ENCODE results near the gene ANKRD63. TPM values are rescaled to one million over a fixed set of nuclear protein-coding genes. Genes with fewer than 3 reads are reported as not detected.

Gene ANKRD63
- total and polyA plus RNA-seq, 2 of the 8 experiments (the other 6 are each of a cell fraction or from before 2014, with no cell fraction given): 0.18 to 0.26 TPM

DNA sequence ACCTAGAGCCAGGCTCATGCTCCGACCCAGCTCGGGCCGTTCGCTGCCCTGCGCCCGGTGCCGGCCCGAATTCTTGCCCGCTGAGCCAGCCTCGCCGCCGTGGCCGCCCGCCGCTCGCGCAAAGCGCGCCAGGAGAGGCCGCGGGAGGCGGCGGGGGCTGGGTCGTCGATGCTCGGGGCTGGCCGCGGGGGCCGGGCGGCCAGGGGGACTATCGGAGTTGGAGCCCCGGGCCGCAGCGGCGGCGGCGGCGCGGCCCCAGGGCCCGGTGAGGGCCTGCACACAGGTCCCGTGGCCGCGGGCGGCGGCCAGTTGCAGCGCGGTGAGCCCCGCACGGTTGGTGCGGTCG is 1.1 kb downstream of the ANKRD63 start (continued):
- TF ChIP-seq, protein P1, sequence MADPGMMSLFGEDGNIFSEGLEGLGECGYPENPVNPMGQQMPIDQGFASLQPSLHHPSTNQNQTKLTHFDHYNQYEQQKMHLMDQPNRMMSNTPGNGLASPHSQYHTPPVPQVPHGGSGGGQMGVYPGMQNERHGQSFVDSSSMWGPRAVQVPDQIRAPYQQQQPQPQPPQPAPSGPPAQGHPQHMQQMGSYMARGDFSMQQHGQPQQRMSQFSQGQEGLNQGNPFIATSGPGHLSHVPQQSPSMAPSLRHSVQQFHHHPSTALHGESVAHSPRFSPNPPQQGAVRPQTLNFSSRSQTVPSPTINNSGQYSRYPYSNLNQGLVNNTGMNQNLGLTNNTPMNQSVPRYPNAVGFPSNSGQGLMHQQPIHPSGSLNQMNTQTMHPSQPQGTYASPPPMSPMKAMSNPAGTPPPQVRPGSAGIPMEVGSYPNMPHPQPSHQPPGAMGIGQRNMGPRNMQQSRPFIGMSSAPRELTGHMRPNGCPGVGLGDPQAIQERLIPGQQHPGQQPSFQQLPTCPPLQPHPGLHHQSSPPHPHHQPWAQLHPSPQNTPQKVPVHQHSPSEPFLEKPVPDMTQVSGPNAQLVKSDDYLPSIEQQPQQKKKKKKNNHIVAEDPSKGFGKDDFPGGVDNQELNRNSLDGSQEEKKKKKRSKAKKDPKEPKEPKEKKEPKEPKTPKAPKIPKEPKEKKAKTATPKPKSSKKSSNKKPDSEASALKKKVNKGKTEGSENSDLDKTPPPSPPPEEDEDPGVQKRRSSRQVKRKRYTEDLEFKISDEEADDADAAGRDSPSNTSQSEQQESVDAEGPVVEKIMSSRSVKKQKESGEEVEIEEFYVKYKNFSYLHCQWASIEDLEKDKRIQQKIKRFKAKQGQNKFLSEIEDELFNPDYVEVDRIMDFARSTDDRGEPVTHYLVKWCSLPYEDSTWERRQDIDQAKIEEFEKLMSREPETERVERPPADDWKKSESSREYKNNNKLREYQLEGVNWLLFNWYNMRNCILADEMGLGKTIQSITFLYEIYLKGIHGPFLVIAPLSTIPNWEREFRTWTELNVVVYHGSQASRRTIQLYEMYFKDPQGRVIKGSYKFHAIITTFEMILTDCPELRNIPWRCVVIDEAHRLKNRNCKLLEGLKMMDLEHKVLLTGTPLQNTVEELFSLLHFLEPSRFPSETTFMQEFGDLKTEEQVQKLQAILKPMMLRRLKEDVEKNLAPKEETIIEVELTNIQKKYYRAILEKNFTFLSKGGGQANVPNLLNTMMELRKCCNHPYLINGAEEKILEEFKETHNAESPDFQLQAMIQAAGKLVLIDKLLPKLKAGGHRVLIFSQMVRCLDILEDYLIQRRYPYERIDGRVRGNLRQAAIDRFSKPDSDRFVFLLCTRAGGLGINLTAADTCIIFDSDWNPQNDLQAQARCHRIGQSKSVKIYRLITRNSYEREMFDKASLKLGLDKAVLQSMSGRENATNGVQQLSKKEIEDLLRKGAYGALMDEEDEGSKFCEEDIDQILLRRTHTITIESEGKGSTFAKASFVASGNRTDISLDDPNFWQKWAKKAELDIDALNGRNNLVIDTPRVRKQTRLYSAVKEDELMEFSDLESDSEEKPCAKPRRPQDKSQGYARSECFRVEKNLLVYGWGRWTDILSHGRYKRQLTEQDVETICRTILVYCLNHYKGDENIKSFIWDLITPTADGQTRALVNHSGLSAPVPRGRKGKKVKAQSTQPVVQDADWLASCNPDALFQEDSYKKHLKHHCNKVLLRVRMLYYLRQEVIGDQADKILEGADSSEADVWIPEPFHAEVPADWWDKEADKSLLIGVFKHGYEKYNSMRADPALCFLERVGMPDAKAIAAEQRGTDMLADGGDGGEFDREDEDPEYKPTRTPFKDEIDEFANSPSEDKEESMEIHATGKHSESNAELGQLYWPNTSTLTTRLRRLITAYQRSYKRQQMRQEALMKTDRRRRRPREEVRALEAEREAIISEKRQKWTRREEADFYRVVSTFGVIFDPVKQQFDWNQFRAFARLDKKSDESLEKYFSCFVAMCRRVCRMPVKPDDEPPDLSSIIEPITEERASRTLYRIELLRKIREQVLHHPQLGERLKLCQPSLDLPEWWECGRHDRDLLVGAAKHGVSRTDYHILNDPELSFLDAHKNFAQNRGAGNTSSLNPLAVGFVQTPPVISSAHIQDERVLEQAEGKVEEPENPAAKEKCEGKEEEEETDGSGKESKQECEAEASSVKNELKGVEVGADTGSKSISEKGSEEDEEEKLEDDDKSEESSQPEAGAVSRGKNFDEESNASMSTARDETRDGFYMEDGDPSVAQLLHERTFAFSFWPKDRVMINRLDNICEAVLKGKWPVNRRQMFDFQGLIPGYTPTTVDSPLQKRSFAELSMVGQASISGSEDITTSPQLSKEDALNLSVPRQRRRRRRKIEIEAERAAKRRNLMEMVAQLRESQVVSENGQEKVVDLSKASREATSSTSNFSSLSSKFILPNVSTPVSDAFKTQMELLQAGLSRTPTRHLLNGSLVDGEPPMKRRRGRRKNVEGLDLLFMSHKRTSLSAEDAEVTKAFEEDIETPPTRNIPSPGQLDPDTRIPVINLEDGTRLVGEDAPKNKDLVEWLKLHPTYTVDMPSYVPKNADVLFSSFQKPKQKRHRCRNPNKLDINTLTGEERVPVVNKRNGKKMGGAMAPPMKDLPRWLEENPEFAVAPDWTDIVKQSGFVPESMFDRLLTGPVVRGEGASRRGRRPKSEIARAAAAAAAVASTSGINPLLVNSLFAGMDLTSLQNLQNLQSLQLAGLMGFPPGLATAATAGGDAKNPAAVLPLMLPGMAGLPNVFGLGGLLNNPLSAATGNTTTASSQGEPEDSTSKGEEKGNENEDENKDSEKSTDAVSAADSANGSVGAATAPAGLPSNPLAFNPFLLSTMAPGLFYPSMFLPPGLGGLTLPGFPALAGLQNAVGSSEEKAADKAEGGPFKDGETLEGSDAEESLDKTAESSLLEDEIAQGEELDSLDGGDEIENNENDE (IDR thresholded peaks at IDR 0.05; ENCODE audit: insufficient replicate concordance, low read length): no peak
- TF ChIP-seq MAFK (IDR thresholded peaks at IDR 0.05; ENCODE audit: low read depth, low read length): no peak
- no peak for TF ChIP-seq SP4 (IDR thresholded peaks at IDR 0.05; ENCODE audit: low read length)
- no peak for TF ChIP-seq RFX5 (IDR thresholded peaks at IDR 0.05; ENCODE audit: borderline replicate concordance, low read depth, low read length)
- TF ChIP-seq HDAC2 (IDR thresholded peaks at IDR 0.05; ENCODE audit: borderline replicate concordance in 1 of 2, low read depth in 2 of 2, low read length in 2 of 2): no peak
- TF ChIP-seq SP1 (IDR thresholded peaks at IDR 0.05; ENCODE audit: low read depth, low read length): no peak
- no peak for TF ChIP-seq TAF1 (IDR thresholded peaks at IDR 0.05; ENCODE audit: low read depth, low read length)
- TF ChIP-seq BRCA1 (IDR thresholded peaks at IDR 0.05; ENCODE audit: low read depth, low read length): no peak

Data from H1 (cell line).